Measurements from ENCODE around the gene SRBD1.
A peak's percentile ranks its signal among the peaks of the same experiment; 100 is the strongest.

The SRBD1 gene

GRCh38 chr2:45541450-45541849, 69.6 kb downstream of the SRBD1 start:
- no peak for DNase-seq

GRCh38 chr2:45540942-45541341, 70.1 kb downstream of the SRBD1 start:
- no peak for DNase-seq

GRCh38 chr2:45533771-45534170, 77.3 kb downstream of the SRBD1 start:
- DNase-seq: no peak

GRCh38 chr2:45532181-45532580, 78.9 kb downstream of the SRBD1 start:
- DNase-seq: no peak

- DNase-seq: no peak
These were observed 87.1 kb downstream of the SRBD1 start for GRCh38 chr2:45524016-45524415.

- DNase-seq: no peak
These were observed 92.5 kb downstream of the SRBD1 start for GRCh38 chr2:45518546-45518945.

- DNase-seq: no peak
These were observed 100.2 kb downstream of the SRBD1 start for GRCh38 chr2:45510701-45511420.

- DNase-seq: no peak
These were observed 104.3 kb downstream of the SRBD1 start for GRCh38 chr2:45506756-45507155.

- peak; percentile 17 for DNase-seq
These were observed 105.9 kb downstream of the SRBD1 start for GRCh38 chr2:45505138-45505537.

GRCh38 chr2:45498661-45499550, 112.2 kb downstream of the SRBD1 start:
- DNase-seq: peak; percentile 63

- no peak for DNase-seq
These were observed 113.7 kb downstream of the SRBD1 start for GRCh38 chr2:45497355-45497754.

- no peak for DNase-seq
These were observed 114.2 kb downstream of the SRBD1 start for GRCh38 chr2:45496869-45497268.

- no peak for DNase-seq
These were observed 116.1 kb downstream of the SRBD1 start for GRCh38 chr2:45494978-45495293.

GRCh38 chr2:45494275-45494977, 116.6 kb downstream of the SRBD1 start:
- peak; percentile 77 for DNase-seq

GRCh38 chr2:45484965-45485364, 126.1 kb downstream of the SRBD1 start:
- DNase-seq: no peak

- DNase-seq: no peak
These were observed 127.1 kb downstream of the SRBD1 start for GRCh38 chr2:45483997-45484396.

- DNase-seq: no peak
These were observed 133.5 kb downstream of the SRBD1 start for GRCh38 chr2:45477546-45477945.

- peak; percentile 20 for DNase-seq
These were observed 140.5 kb downstream of the SRBD1 start for GRCh38 chr2:45470531-45470930.

GRCh38 chr2:45469314-45470099, 141.6 kb downstream of the SRBD1 start:
- peak; percentile 75 for DNase-seq

GRCh38 chr2:45468279-45468678, 142.8 kb downstream of the SRBD1 start:
- DNase-seq: no peak

- DNase-seq: peak; percentile 47
These were observed 145.0 kb downstream of the SRBD1 start for GRCh38 chr2:45466053-45466452.

GRCh38 chr2:45460825-45461224, 150.2 kb downstream of the SRBD1 start:
- DNase-seq: no peak

- DNase-seq: no peak
These were observed 151.2 kb downstream of the SRBD1 start for GRCh38 chr2:45459860-45460259.
